Mesendoderm (in vitro differentiated cells): ENCODE data around the gene TNS3.

Experiments
- DNase-seq: peaks from one replicate; pipeline ENCODE4 v3.0.0; 2013
- H2AK5ac ChIP-seq: 2 replicates; pipeline ENCODE4 v1.6.1; 2013; ENCODE audit warnings: low read length, inconsistent platforms
- H2BK120ac ChIP-seq: 2 replicates; pipeline ENCODE4 v1.6.1; 2013; ENCODE audit warnings: low read depth, mild to moderate bottlenecking, low read length, moderate library complexity, mixed read lengths
- H2BK15ac ChIP-seq: replicated peaks from 2 replicates; pipeline ENCODE4 v1.6.1; 2013; ENCODE audit warnings: low read depth, mild to moderate bottlenecking, moderate library complexity
- H2BK5ac ChIP-seq: 2 replicates; pipeline ENCODE4 v1.6.1; 2013; ENCODE audit warnings: low read length, inconsistent platforms
- H3K18ac ChIP-seq: 2 replicates; pipeline ENCODE4 v1.6.1; 2013; ENCODE audit warnings: mild to moderate bottlenecking, low read length, mixed read lengths
- H3K23ac ChIP-seq: one replicate; pipeline ENCODE4 v1.6.1; 2013; ENCODE audit warnings: low read length
- H3K27ac ChIP-seq: 2 replicates; pipeline ENCODE4 v1.5.1; 2013; ENCODE audit warnings: low read depth, mild to moderate bottlenecking, inconsistent platforms, low read length, moderate library complexity
- H3K27me3 ChIP-seq: 2 replicates; pipeline ENCODE4 v1.6.1; 2013; ENCODE audit warnings: low read length, control low read depth, mild to moderate bottlenecking, inconsistent platforms; ENCODE audit not compliant: insufficient read depth, poor library complexity
- H3K36me3 ChIP-seq: 2 replicates; pipeline ENCODE4 v1.6.1; 2013; ENCODE audit warnings: low read length, inconsistent platforms; ENCODE audit not compliant: control insufficient read depth, insufficient read depth
- H3K4ac ChIP-seq: one replicate; pipeline ENCODE4 v1.6.1; 2013; ENCODE audit warnings: low read depth, mild to moderate bottlenecking, low read length, moderate library complexity
- H3K4me1 ChIP-seq: 2 replicates; pipeline ENCODE4 v1.6.1; 2013; ENCODE audit warnings: low read depth, low read length, inconsistent platforms; ENCODE audit not compliant: control insufficient read depth
- H3K4me2 ChIP-seq: 2 replicates; pipeline ENCODE4 v1.6.1; 2013; ENCODE audit warnings: low read length
- H3K4me3 ChIP-seq: 2 replicates; pipeline ENCODE4 v1.5.1; 2013; ENCODE audit warnings: mild to moderate bottlenecking, low read length
- H3K56ac ChIP-seq: one replicate; pipeline ENCODE4 v1.6.1; 2013; ENCODE audit warnings: low read length
- H3K79me1 ChIP-seq: 2 replicates; pipeline ENCODE4 v1.6.1; 2013; ENCODE audit warnings: low read length, inconsistent platforms
- H3K79me2 ChIP-seq: 2 replicates; pipeline ENCODE4 v1.6.1; 2013; ENCODE audit warnings: mild to moderate bottlenecking, low read length; ENCODE audit not compliant: control insufficient read depth, insufficient read depth
- H3K9ac ChIP-seq: 2 replicates; pipeline ENCODE4 v1.6.1; 2013; ENCODE audit warnings: low read length, inconsistent platforms
- H4K5ac ChIP-seq: one replicate; pipeline ENCODE4 v1.6.1; 2013; ENCODE audit warnings: low read length
- H4K8ac ChIP-seq: one replicate; pipeline ENCODE4 v1.6.1; 2013; ENCODE audit warnings: low read depth, mild to moderate bottlenecking, control low read depth, low read length, moderate library complexity
- WGBS: extraction: QIAGEN DNeasy Blood & Tissue Kit; methylation state at CpG from one replicate; pipeline ENCODE4 v1.1.7; 2013; ENCODE audit warnings: low lambda C conversion rate, missing lambda C conversion rate; ENCODE audit not compliant: insufficient coverage; ENCODE audit errors: extremely low coverage; 5-methylcytosine and 5-hydroxymethylcytosine counted together

The TNS3 gene

GRCh38 chr7:47548546-47548945, 33.4 kb downstream of the TNS3 start:
- no peak for DNase-seq
- Histone ChIP-seq H3K4me3 (no peak overlapping the region), H2BK15ac (no peak overlapping the region), H2AK5ac (no peak overlapping the region), H3K4me2 (no peak overlapping the region), H3K56ac (no peak overlapping the region), H3K27ac (no peak overlapping the region), H3K4me1 (no peaks in the 10 kb centered on the region), H3K79me2 (no peaks in the 10 kb centered on the region), H3K4ac (no peak overlapping the region), H3K9ac (no peak overlapping the region), H2BK120ac (no peak overlapping the region), H4K8ac (no peak overlapping the region), H3K18ac (no peak overlapping the region), H3K36me3 (no peaks in the 10 kb centered on the region), H4K5ac (no peak overlapping the region), H3K27me3 (no peaks in the 10 kb centered on the region), H2BK5ac (no peak overlapping the region), H3K79me1 (no peaks in the 10 kb centered on the region), H3K23ac (no peak overlapping the region)
- no CpG with 5 or more reads among the region's 8 CpGs for WGBS

GRCh38 chr7:47546733-47547494, 35.0 kb downstream of the TNS3 start:
- no peak overlapping the region for H2BK15ac ChIP-seq
- H2BK5ac ChIP-seq: no peak overlapping the region
- H2AK5ac ChIP-seq: no peak overlapping the region
- H3K36me3 ChIP-seq: no peaks in the 10 kb centered on the region
- H3K27ac ChIP-seq: no peak overlapping the region
- no peak overlapping the region for H3K4ac ChIP-seq
- no peak for DNase-seq
- no peak overlapping the region for H3K23ac ChIP-seq
- H3K79me2 ChIP-seq: no peaks in the 10 kb centered on the region
- no peaks in the 10 kb centered on the region for H3K79me1 ChIP-seq
- H3K4me1 ChIP-seq: no peaks in the 10 kb centered on the region
- no peaks in the 10 kb centered on the region for H3K27me3 ChIP-seq
- H4K5ac ChIP-seq: no peak overlapping the region
- WGBS: no CpG with 5 or more reads among the region's 19 CpGs
- H4K8ac ChIP-seq: no peak overlapping the region
- no peak overlapping the region for H2BK120ac ChIP-seq
- H3K4me3 ChIP-seq: no peak overlapping the region
- no peak overlapping the region for H3K56ac ChIP-seq
- no peak overlapping the region for H3K4me2 ChIP-seq
- H3K9ac ChIP-seq: no peak overlapping the region
- no peak overlapping the region for H3K18ac ChIP-seq

GRCh38 chr7:47546171-47546570, 35.7 kb downstream of the TNS3 start:
- Histone ChIP-seq H3K27me3 (no peaks in the 10 kb centered on the region), H3K27ac (no peak overlapping the region), H2AK5ac (no peak overlapping the region), H4K5ac (no peak overlapping the region), H2BK5ac (no peak overlapping the region), H3K23ac (no peak overlapping the region), H3K79me2 (no peaks in the 10 kb centered on the region), H3K9ac (no peak overlapping the region), H3K4me2 (no peak overlapping the region), H3K18ac (no peak overlapping the region), H3K56ac (no peak overlapping the region), H3K4me1 (no peaks in the 10 kb centered on the region), H2BK120ac (no peak overlapping the region), H3K79me1 (no peaks in the 10 kb centered on the region), H3K36me3 (no peaks in the 10 kb centered on the region), H3K4ac (no peak overlapping the region), H2BK15ac (no peak overlapping the region), H4K8ac (no peak overlapping the region), H3K4me3 (no peak overlapping the region)
- WGBS: no CpG with 5 or more reads among the region's 14 CpGs
- DNase-seq: no peak

GRCh38 chr7:47544416-47544815, 37.5 kb downstream of the TNS3 start:
- no peak overlapping the region for H4K5ac ChIP-seq
- H3K9ac ChIP-seq: no peak overlapping the region
- no peak overlapping the region for H3K4me2 ChIP-seq
- H3K27ac ChIP-seq: no peak overlapping the region
- no peak overlapping the region for H3K18ac ChIP-seq
- H3K56ac ChIP-seq: no peak overlapping the region
- no peak overlapping the region for H4K8ac ChIP-seq
- no peak overlapping the region for H3K23ac ChIP-seq
- H2BK120ac ChIP-seq: no peak overlapping the region
- no peaks in the 10 kb centered on the region for H3K79me1 ChIP-seq
- peaks cover 4% of the 10 kb centered on the region for H3K4me1 ChIP-seq
- no CpG with 5 or more reads among the region's 3 CpGs for WGBS
- no peaks in the 10 kb centered on the region for H3K79me2 ChIP-seq
- DNase-seq: no peak
- H3K4me3 ChIP-seq: no peak overlapping the region
- H3K27me3 ChIP-seq: no peaks in the 10 kb centered on the region
- H2BK5ac ChIP-seq: no peak overlapping the region
- H2AK5ac ChIP-seq: no peak overlapping the region
- H2BK15ac ChIP-seq: no peak overlapping the region
- no peak overlapping the region for H3K4ac ChIP-seq
- H3K36me3 ChIP-seq: no peaks in the 10 kb centered on the region

GRCh38 chr7:47543714-47544113, 38.2 kb downstream of the TNS3 start:
- H3K79me2 ChIP-seq: no peaks in the 10 kb centered on the region
- H4K8ac ChIP-seq: no peak overlapping the region
- no peak overlapping the region for H2BK5ac ChIP-seq
- no peak overlapping the region for H3K56ac ChIP-seq
- no peak overlapping the region for H3K9ac ChIP-seq
- no peaks in the 10 kb centered on the region for H3K79me1 ChIP-seq
- H2BK15ac ChIP-seq: no peak overlapping the region
- no CpG with 5 or more reads among the region's 6 CpGs for WGBS
- no peak overlapping the region for H3K4me3 ChIP-seq
- no peaks in the 10 kb centered on the region for H3K27me3 ChIP-seq
- H3K23ac ChIP-seq: no peak overlapping the region
- H4K5ac ChIP-seq: no peak overlapping the region
- no peak overlapping the region for H3K4me2 ChIP-seq
- no peak overlapping the region for H2AK5ac ChIP-seq
- H3K4me1 ChIP-seq: peaks cover 10% of the 10 kb centered on the region
- H3K36me3 ChIP-seq: no peaks in the 10 kb centered on the region
- no peak overlapping the region for H3K27ac ChIP-seq
- DNase-seq: no peak
- no peak overlapping the region for H2BK120ac ChIP-seq
- H3K18ac ChIP-seq: no peak overlapping the region
- no peak overlapping the region for H3K4ac ChIP-seq

GRCh38 chr7:47543056-47543455, 38.9 kb downstream of the TNS3 start:
- H3K23ac ChIP-seq: no peak overlapping the region
- no peak overlapping the region for H3K4me3 ChIP-seq
- H4K8ac ChIP-seq: no peak overlapping the region
- H3K18ac ChIP-seq: no peak overlapping the region
- H3K9ac ChIP-seq: no peak overlapping the region
- no peak overlapping the region for H3K27ac ChIP-seq
- H3K79me2 ChIP-seq: no peaks in the 10 kb centered on the region
- no peak overlapping the region for H2BK15ac ChIP-seq
- no peak overlapping the region for H3K4ac ChIP-seq
- H3K56ac ChIP-seq: no peak overlapping the region
- DNase-seq: no peak
- no CpG with 5 or more reads among the region's 4 CpGs for WGBS
- no peak overlapping the region for H2BK5ac ChIP-seq
- peaks cover 13% of the 10 kb centered on the region for H3K4me1 ChIP-seq
- no peak overlapping the region for H2BK120ac ChIP-seq
- H3K36me3 ChIP-seq: no peaks in the 10 kb centered on the region
- H3K4me2 ChIP-seq: no peak overlapping the region
- H4K5ac ChIP-seq: no peak overlapping the region
- H3K79me1 ChIP-seq: no peaks in the 10 kb centered on the region
- H2AK5ac ChIP-seq: no peak overlapping the region
- H3K27me3 ChIP-seq: no peaks in the 10 kb centered on the region
